Natural killer cell (primary cell): Measurements from ENCODE around the gene HYAL3. TPM values are rescaled to one million over a fixed set of nuclear protein-coding genes. Genes with fewer than 3 reads are reported as not detected.

Experiments used
- ATAC-seq, 3 donors: fragments of 150-1000 bp in 2 of 3; fragments of 200-7000 bp in 1 of 3; cut with Tn5 transposase; 1 replicate in 1 of 3; 2 replicates in 2 of 3; pipeline ENCODE4 v1.10.0; 2021; ENCODE audit warnings: mild to moderate bottlenecking in 2 of 3, moderate library complexity in 2 of 3
- DNase-seq, 2 donors: peaks; one replicate each; pipeline versions ENCODE4 v3.0.0 to v3.0.0-alpha.2; 2013 to 2021; ENCODE audit warnings: mixed read lengths in 1 of 2
- H3K27ac ChIP-seq: one replicate; pipeline ENCODE4 v1.5.1; 2013; ENCODE audit warnings: mild to moderate bottlenecking, low read length
- H3K27me3 ChIP-seq: one replicate; pipeline ENCODE4 v1.6.1; 2013; ENCODE audit warnings: low read length; ENCODE audit not compliant: control insufficient read depth, insufficient read depth
- H3K36me3 ChIP-seq: one replicate; pipeline ENCODE4 v1.6.1; 2013; ENCODE audit warnings: low read length; ENCODE audit not compliant: control insufficient read depth, insufficient read depth
- H3K4me1 ChIP-seq: one replicate; pipeline ENCODE4 v1.6.1; 2013; ENCODE audit warnings: low read length; ENCODE audit not compliant: control insufficient read depth, insufficient read depth
- H3K4me3 ChIP-seq: one replicate; pipeline ENCODE4 v1.5.1; 2013; ENCODE audit warnings: low read length
- H3K9me3 ChIP-seq: one replicate; pipeline ENCODE4 v1.6.1; 2013; ENCODE audit warnings: low read length; ENCODE audit not compliant: control insufficient read depth, insufficient read depth
- H3K27ac Mint-ChIP-seq, 2 donors: one replicate each; pipeline ENCODE4 v1.8.0; 2022; ENCODE audit warnings: mild to moderate bottlenecking in 2 of 2, mixed read lengths in 2 of 2, moderate library complexity in 1 of 2
- H3K27me3 Mint-ChIP-seq, 2 donors: one replicate each; pipeline ENCODE4 v1.8.0; 2022; ENCODE audit warnings: low read depth in 2 of 2, mixed read lengths in 2 of 2
- H3K36me3 Mint-ChIP-seq: one replicate; pipeline ENCODE4 v1.8.0; 2022; ENCODE audit warnings: mixed read lengths
- H3K4me1 Mint-ChIP-seq, 2 donors: one replicate each; pipeline ENCODE4 v1.8.0; 2022; ENCODE audit warnings: mixed read lengths in 2 of 2
- H3K4me3 Mint-ChIP-seq: one replicate; pipeline ENCODE4 v1.8.0; 2022; ENCODE audit warnings: mild to moderate bottlenecking, moderate library complexity, mixed read lengths
- H3K9me3 Mint-ChIP-seq, 2 donors: one replicate each; pipeline ENCODE4 v1.8.0; 2022; ENCODE audit warnings: mixed read lengths in 2 of 2
- CTCF ChIP-seq: fragments of 200-600 bp; IDR thresholded peaks from one replicate; pipeline ENCODE4 v1.8.0; 2022; ENCODE audit warnings: antibody characterized with exemption
- WGBS: methylation state at CpG from one replicate; pipeline ENCODE4 v1.1.7; 2013; ENCODE audit warnings: missing lambda C conversion rate; ENCODE audit not compliant: insufficient coverage; 5-methylcytosine and 5-hydroxymethylcytosine counted together
- intact Hi-C: fragments of 100-400 bp; cut with micrococcal nuclease; formaldehyde crosslinking; loops from one replicate; pipeline ENCODE4 v1.14.2; 2022
- total RNA-seq, 4 donors: library from RNA; stranded (reverse); fragments of 120-200 nt in 1 of 4; gene quantifications; one replicate each; pipeline versions ENCODE4 v1.2.3 to v1.2.4, GENCODE V29; 2013 to 2022

Gene HYAL3
- total RNA-seq, 3 donors from 2014 or later (not counting 1 experiment from before 2014, with no cell fraction given) = 0.93 to 2.0 (median 1.2) TPM

- peak overlapping the region; percentile 93 to 96 for H3K27ac Mint-ChIP-seq
- Histone ChIP-seq H3K36me3 (peaks cover 11% of the 10 kb centered on the region), H3K27ac (peak overlapping the region; percentile 93), H3K9me3 (no peaks in the 10 kb centered on the region), H3K27me3 (no peaks in the 10 kb centered on the region), H3K4me1 (peaks cover 71% of the 10 kb centered on the region), H3K4me3 (peak overlapping the region; percentile 80)
- no peaks in the 10 kb centered on the region for H3K9me3 Mint-ChIP-seq
- no peak for ATAC-seq
- no peaks in the 10 kb centered on the region for H3K27me3 Mint-ChIP-seq
- 12% methylated on average over 14 of the region's 14 CpGs for WGBS
- TF ChIP-seq CTCF = no peak
- peaks cover 50 to 87% of the 10 kb centered on the region in 2 donors for H3K4me1 Mint-ChIP-seq
- peaks cover 13% of the 10 kb centered on the region for H3K36me3 Mint-ChIP-seq
- DNase-seq = no peak
- H3K4me3 Mint-ChIP-seq = peak overlapping the region; percentile 98
- intact Hi-C loops = loop anchor here (2.0 to 5.0 kb wide), 2 partner anchors 19 to 42 kb away; partner anchors contain the start of genes HYAL3, NAA80 and TMEM115
These were observed 40.4 kb upstream of the HYAL3 start for GRCh38 chr3:50339485-50340146.

DNA sequence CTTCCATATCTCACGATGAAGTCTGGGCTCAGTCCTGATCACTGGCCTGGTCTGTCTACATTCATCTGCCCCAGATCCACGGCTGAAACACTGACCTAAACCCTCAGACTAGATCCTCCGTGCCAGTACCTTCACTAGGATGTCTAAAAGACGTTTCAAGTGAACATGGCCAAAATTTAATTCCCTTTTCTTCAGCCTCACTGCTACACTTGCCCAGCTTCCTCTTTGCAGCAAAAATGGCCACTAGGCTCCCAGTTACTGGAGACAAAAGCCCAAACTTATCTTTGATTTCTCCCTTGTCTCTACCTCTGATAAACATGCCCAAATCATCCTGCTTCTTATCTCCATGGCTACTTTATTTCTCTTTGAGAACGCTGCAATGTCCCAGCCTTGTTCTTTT is 39.8 kb upstream of the HYAL3 start:
- Histone ChIP-seq H3K9me3 (no peaks in the 10 kb centered on the region), H3K36me3 (peaks cover 13% of the 10 kb centered on the region), H3K27me3 (no peaks in the 10 kb centered on the region), H3K4me3 (peak overlapping the region; percentile 80), H3K27ac (peak overlapping the region; percentile 93), H3K4me1 (peaks cover 77% of the 10 kb centered on the region)
- ATAC-seq (no peak), DNase-seq (peak in 1 of 2 donors; percentile 36)
- no peaks in the 10 kb centered on the region for H3K27me3 Mint-ChIP-seq
- WGBS = under 1% methylated on average over 5 of the region's 5 CpGs
- H3K36me3 Mint-ChIP-seq = peaks cover 13% of the 10 kb centered on the region
- TF ChIP-seq CTCF = no peak
- intact Hi-C loops = loop anchor here (2.0 to 5.0 kb wide), 2 partner anchors 20 to 42 kb away; partner anchors contain the start of genes HYAL3, NAA80 and TMEM115
- peak overlapping the region; percentile 98 for H3K4me3 Mint-ChIP-seq
- H3K27ac Mint-ChIP-seq = peak overlapping the region; percentile 93 to 96
- H3K4me1 Mint-ChIP-seq = peaks cover 54 to 90% of the 10 kb centered on the region in 2 donors
- no peaks in the 10 kb centered on the region for H3K9me3 Mint-ChIP-seq

GRCh38 chr3:50337175-50337861 is 38.1 kb upstream of the HYAL3 start:
- no peaks in the 10 kb centered on the region for H3K27me3 Mint-ChIP-seq
- peak overlapping the region; percentile 93 for H3K27ac ChIP-seq
- no peaks in the 10 kb centered on the region for H3K9me3 Mint-ChIP-seq
- no peaks in the 10 kb centered on the region for H3K27me3 ChIP-seq
- peak overlapping the region; percentile 80 for H3K4me3 ChIP-seq
- under 1% methylated on average over 79 of the region's 79 CpGs for WGBS
- peak overlapping the region; percentile 93 to 96 for H3K27ac Mint-ChIP-seq
- peaks cover 13% of the 10 kb centered on the region for H3K36me3 Mint-ChIP-seq
- peaks cover 14% of the 10 kb centered on the region for H3K36me3 ChIP-seq
- ATAC-seq (peak; percentile 67 to 80 (median 70)), DNase-seq (peak; percentile 85 to 97)
- peak overlapping the region; percentile 98 for H3K4me3 Mint-ChIP-seq
- intact Hi-C loops = loop anchor here (2.0 to 5.0 kb wide), 2 partner anchors 17 to 40 kb away; partner anchors contain the start of genes HYAL3 and NAA80
- peaks cover 57 to 86% of the 10 kb centered on the region in 2 donors for H3K4me1 Mint-ChIP-seq
- no peak for TF ChIP-seq CTCF
- peaks cover 76% of the 10 kb centered on the region for H3K4me1 ChIP-seq
- H3K9me3 ChIP-seq = no peaks in the 10 kb centered on the region
